Glutamatergic neuron (in vitro differentiated cells): ENCODE data around the gene SPOCK1. TPM values are rescaled to one million over a fixed set of nuclear protein-coding genes. Genes with fewer than 3 reads are reported as not detected.

Experiments used
- DNase-seq: peaks from one replicate; pipeline ENCODE4 v3.0.0; 2022
- H3K27ac Mint-ChIP-seq: one replicate; pipeline ENCODE4 v1.8.0; 2020; ENCODE audit warnings: mild to moderate bottlenecking, mixed read lengths, inconsistent platforms; ENCODE audit not compliant: unreplicated experiment
- H3K27me3 Mint-ChIP-seq: one replicate; pipeline ENCODE4 v1.8.0; 2020; ENCODE audit warnings: mild to moderate bottlenecking, moderate library complexity, mixed read lengths, inconsistent platforms; ENCODE audit not compliant: unreplicated experiment
- H3K36me3 Mint-ChIP-seq: one replicate; pipeline ENCODE4 v1.8.0; 2020; ENCODE audit warnings: mild to moderate bottlenecking, mixed read lengths, inconsistent platforms; ENCODE audit not compliant: unreplicated experiment
- H3K4me1 Mint-ChIP-seq: one replicate; pipeline ENCODE4 v1.8.0; 2020; ENCODE audit warnings: mild to moderate bottlenecking, low read depth, mixed read lengths, inconsistent platforms; ENCODE audit not compliant: unreplicated experiment
- H3K4me3 Mint-ChIP-seq: one replicate; pipeline ENCODE4 v1.8.0; 2020; ENCODE audit warnings: mild to moderate bottlenecking, mixed read lengths, inconsistent platforms; ENCODE audit not compliant: unreplicated experiment
- H3K9me3 Mint-ChIP-seq: one replicate; pipeline ENCODE4 v1.8.0; 2020; ENCODE audit warnings: mild to moderate bottlenecking, moderate library complexity, mixed read lengths, inconsistent platforms; ENCODE audit not compliant: unreplicated experiment
- CTCF ChIP-seq: fragments of 200-600 bp; sonication (generic); IDR thresholded peaks from one replicate; pipeline ENCODE4 v1.5.0; 2021; ENCODE audit not compliant: partially characterized antibody, unreplicated experiment
- total RNA-seq: library from RNA; stranded (reverse); fragmentation: NEBNext Ultra II Directional; extraction: Animal tissue kit (Norgen Biotek cat#: 25700); gene quantifications from one replicate; pipeline ENCODE4 v1.2.1, GENCODE V29; 2021; ENCODE audit not compliant: unreplicated experiment

SPOCK1 gene
- total RNA-seq, 1 donor from 2014 or later, result 25.4 TPM

- no peak overlapping the region for H3K27ac Mint-ChIP-seq
- H3K4me3 Mint-ChIP-seq, result no peak overlapping the region
- no peaks in the 10 kb centered on the region for H3K27me3 Mint-ChIP-seq
- H3K9me3 Mint-ChIP-seq, result no peaks in the 10 kb centered on the region
- H3K36me3 Mint-ChIP-seq, result no peaks in the 10 kb centered on the region
- no peak for DNase-seq
- TF ChIP-seq CTCF, result no peak
- H3K4me1 Mint-ChIP-seq, result no peaks in the 10 kb centered on the region
Measured at GRCh38 chr5:137328991-137329390, 170.1 kb downstream of the SPOCK1 start.

GRCh38 chr5:137328463-137328862, 170.7 kb downstream of the SPOCK1 start:
- no peak overlapping the region for H3K4me3 Mint-ChIP-seq
- TF ChIP-seq CTCF, result no peak
- no peaks in the 10 kb centered on the region for H3K27me3 Mint-ChIP-seq
- H3K27ac Mint-ChIP-seq, result no peak overlapping the region
- H3K4me1 Mint-ChIP-seq, result no peaks in the 10 kb centered on the region
- H3K9me3 Mint-ChIP-seq, result no peaks in the 10 kb centered on the region
- no peaks in the 10 kb centered on the region for H3K36me3 Mint-ChIP-seq
- DNase-seq, result no peak

- Mint-ChIP-seq H3K4me3 (no peak overlapping the region), H3K4me1 (no peaks in the 10 kb centered on the region), H3K27me3 (no peaks in the 10 kb centered on the region), H3K36me3 (no peaks in the 10 kb centered on the region), H3K9me3 (no peaks in the 10 kb centered on the region), H3K27ac (no peak overlapping the region)
- TF ChIP-seq CTCF, result no peak
- no peak for DNase-seq
Measured at GRCh38 chr5:137325721-137326120, 173.4 kb downstream of the SPOCK1 start.

GRCh38 chr5:137320056-137321045, 178.8 kb downstream of the SPOCK1 start:
- Mint-ChIP-seq H3K27ac (no peak overlapping the region), H3K27me3 (no peaks in the 10 kb centered on the region)
- peak; percentile 93 for TF ChIP-seq CTCF

GRCh38 chr5:137318027-137318426, 181.1 kb downstream of the SPOCK1 start:
- Mint-ChIP-seq H3K36me3 (no peaks in the 10 kb centered on the region), H3K4me3 (no peak overlapping the region), H3K9me3 (no peaks in the 10 kb centered on the region)

More at GRCh38 chr5:137320056-137321045, 178.8 kb downstream of the SPOCK1 start:
- no peaks in the 10 kb centered on the region for H3K4me1 Mint-ChIP-seq
- H3K9me3 Mint-ChIP-seq, result no peaks in the 10 kb centered on the region
- H3K36me3 Mint-ChIP-seq, result no peaks in the 10 kb centered on the region
- peak; percentile 36 for DNase-seq
- H3K4me3 Mint-ChIP-seq, result no peak overlapping the region

More at GRCh38 chr5:137318027-137318426, 181.1 kb downstream of the SPOCK1 start:
- no peak overlapping the region for H3K27ac Mint-ChIP-seq
- H3K27me3 Mint-ChIP-seq, result no peaks in the 10 kb centered on the region
- DNase-seq, result no peak
- no peak for TF ChIP-seq CTCF
- peaks cover 6% of the 10 kb centered on the region for H3K4me1 Mint-ChIP-seq
